Fibroblast of skin of right quadriceps (primary cell): Measurements from ENCODE around the gene IBTK.
"Not testable (repeated sequence)": the region's sequence is repeated elsewhere in the genome, so short reads cannot be mapped to it uniquely, and the experiment has no call there.

ENCODE experiments used
- DNase-seq: peaks from one replicate; pipeline ENCODE4 v3.0.0-alpha.2; 2013

The IBTK gene

DNA sequence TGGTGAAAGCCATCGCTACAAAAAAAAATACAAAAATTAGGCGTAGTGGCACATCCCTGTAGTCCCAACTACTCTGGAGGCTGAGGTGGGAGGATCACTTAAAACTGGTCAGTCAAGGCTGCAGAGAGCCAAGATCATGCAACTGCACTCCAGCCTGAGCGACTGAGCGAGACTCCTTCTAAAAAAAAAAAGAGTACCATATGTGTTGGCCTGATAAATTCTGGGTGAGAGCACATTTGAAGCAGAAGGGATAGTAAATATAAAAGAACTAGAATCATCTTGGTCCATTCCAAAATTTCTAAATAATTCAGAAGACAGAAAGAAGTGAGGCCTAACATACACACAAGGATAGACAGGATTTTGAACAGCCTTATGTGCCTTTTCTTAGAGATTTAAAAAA is 2.2 kb downstream of the IBTK start:
- no peak for DNase-seq

GRCh38 chr6:82243884-82244283 is 3.7 kb downstream of the IBTK start:
- DNase-seq: no peak

DNA sequence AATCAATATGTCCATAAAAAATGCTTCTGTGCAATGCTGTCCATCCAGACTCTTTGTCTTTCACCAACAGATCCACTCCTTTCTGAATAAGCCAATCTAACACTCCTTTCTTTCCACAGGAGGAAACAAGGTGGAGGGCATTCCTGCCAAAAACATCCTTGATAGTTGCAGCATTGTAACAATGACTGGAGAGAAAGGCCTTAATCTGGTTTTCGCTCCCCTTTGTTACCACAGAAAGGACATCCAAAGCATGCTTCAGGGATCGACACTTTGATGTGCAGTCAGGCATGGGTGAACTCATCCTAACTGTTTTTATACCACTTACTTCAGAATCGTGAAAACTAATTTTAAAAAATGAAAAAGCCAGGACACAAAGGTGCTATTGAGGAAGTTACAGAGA is 7.4 kb downstream of the IBTK start:
- DNase-seq: no peak

GRCh38 chr6:82239597-82239996 is 7.9 kb downstream of the IBTK start:
- no peak for DNase-seq

- peak; percentile 23 for DNase-seq
Observed at GRCh38 chr6:82237013-82237412, 10.5 kb downstream of the IBTK start.

- DNase-seq: no peak
Observed at GRCh38 chr6:82227770-82228169, 19.8 kb downstream of the IBTK start.

GRCh38 chr6:82220167-82220566 is 27.4 kb downstream of the IBTK start:
- no peak for DNase-seq

- no peak for DNase-seq
Observed at GRCh38 chr6:82217018-82217586, 30.4 kb downstream of the IBTK start.

DNA sequence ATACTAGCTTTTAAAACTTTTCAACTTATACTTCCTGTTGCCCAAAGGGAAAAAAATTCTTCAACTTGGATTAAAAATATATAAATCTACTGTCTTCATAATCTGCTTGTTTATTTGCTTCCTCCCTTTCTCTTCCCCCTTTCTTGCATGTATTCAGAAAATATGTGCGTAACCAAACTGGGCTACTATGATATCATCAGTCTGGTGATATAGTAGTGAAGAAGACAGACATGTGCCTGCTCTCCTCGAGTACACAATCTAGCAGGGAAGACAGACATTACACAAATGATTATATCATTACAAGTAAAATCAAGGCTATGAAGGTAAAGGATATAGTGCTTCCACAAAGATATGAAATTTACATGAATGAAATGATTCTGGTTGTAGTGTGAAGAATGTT is 31.0 kb downstream of the IBTK start:
- no peak for DNase-seq

- DNase-seq: no peak
Observed at GRCh38 chr6:82211326-82211725, 36.2 kb downstream of the IBTK start.

DNA sequence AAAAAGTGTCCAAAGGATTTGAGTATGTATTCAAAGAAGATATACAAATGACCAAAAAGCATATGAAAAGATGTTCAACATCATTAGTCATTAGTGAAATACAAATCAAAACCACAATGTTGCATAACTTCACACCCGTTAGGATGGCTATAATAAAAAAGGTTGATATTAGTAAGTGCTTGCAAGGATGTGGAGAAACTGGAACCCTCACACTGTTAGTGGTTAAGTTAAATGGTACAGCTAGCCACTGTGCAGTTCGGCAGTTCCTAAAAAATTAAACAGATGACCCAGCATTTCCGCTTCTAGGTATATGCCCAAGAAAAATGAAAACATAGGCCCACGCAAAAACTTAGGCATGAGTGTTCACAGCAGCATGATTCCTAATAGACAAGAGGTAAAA is 38.6 kb downstream of the IBTK start:
- DNase-seq: peak; percentile 4

- peak; percentile 9 for DNase-seq
Observed at GRCh38 chr6:82205930-82206392, 41.6 kb downstream of the IBTK start.

DNA sequence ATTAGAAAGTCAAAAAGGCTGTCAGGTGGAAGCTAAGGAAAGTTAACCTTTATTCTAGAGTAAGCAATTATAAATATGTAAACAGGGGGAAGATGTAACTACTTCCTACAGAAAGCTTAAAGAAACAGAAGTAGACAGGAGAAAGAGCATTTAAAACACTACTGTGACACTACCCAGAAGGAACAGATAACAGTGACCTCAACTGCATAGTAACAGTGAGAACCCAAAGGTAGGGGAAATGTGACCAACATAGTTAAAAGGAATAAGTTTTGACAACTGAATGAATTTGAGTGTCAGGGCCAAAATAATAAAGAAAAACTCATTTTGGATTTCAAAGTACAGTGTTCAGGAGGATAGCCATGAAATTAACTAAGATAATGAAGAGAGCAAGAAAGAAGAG is 43.5 kb downstream of the IBTK start:
- DNase-seq: no peak

DNA sequence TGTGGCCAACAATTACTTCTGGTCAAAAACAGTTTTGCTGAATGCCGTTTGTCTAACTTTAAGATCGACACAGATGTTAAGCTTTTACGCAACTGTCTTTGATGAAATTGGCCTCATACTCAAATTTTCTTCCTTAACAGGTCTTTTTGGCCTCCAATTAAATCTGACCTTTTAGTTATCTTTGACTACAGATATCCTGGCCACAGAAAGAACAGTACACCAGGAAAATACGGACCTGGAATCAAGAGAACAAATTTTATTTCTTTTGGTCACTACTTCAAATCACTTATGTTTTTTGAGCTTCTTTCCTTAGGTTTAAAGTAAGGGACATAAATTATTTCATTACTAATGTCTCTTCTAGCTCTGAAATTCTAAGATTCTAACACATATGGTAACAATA is 49.8 kb downstream of the IBTK start:
- DNase-seq: no peak

- DNase-seq: not testable (repeated sequence)
Observed at GRCh38 chr6:82197245-82197644, 50.3 kb downstream of the IBTK start.

DNA sequence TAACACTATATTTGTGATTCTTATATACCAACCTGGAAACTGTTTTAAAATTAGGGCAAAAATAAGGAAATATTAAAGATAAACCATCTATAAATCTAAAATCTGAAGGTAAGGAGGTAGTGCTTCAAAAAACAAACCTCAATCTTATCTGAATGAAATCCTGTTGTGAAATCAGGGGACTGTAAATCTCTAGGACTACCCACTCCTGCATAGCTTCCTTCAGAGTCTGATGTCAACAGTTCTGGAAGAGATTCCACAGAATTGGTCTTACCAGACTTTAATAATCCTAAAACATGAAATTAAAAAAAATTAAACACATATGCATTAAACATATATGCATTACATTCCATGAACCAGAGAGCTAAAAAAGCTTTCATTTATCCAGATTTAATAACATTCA is 51.4 kb downstream of the IBTK start:
- DNase-seq: no peak

- no peak for DNase-seq
Observed at GRCh38 chr6:82195619-82196018, 51.9 kb downstream of the IBTK start.

DNA sequence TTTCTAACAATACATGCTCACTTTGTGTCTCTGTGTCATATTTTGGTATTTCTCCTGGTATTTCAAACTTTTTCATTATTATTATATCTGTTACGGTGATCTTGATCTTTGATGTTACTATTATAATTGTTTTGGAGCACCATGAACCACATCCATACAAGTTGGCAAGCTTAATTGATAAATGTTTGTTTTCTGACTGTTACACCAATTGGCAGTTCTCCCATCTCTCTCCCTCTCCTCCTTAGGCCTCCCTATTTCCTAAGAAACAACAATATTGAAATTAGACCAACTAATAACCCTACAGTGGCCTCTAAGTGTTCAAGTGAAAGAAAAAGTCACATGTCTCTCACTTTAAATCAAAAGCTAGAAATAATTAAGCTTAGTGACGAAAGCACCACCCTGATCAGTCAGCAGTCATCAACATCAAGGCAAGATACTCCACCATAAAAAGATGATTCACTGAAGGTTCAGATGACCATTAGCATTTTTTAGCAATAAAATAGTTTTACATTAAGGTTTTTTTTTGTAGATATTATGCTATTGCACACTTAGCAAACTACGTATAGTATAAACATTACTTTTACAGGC is 61.5 kb downstream of the IBTK start:
- DNase-seq: peak; percentile 11

GRCh38 chr6:82183642-82184282 is 63.8 kb downstream of the IBTK start:
- DNase-seq: no peak

DNA sequence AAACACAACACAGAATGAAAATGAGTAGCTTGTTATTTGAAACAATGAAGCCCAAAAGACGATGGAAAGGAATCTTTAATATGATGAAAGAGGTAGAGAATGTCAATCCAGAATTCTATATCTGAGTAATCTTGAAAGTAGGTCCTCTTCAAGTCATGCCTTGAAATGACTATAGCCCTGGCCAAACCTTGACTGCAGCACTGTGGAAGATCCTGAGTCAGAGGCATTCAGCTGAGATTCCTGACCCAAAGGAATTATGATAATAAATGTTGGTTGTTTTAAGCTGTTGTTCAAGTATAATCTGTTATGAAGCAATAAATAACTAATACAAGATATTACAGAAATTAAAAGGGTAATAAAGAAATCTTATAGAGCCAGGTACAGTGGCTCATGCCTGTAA is 64.8 kb downstream of the IBTK start:
- peak; percentile 40 for DNase-seq

GRCh38 chr6:82179415-82179814 is 68.1 kb downstream of the IBTK start:
- DNase-seq: no peak

DNA sequence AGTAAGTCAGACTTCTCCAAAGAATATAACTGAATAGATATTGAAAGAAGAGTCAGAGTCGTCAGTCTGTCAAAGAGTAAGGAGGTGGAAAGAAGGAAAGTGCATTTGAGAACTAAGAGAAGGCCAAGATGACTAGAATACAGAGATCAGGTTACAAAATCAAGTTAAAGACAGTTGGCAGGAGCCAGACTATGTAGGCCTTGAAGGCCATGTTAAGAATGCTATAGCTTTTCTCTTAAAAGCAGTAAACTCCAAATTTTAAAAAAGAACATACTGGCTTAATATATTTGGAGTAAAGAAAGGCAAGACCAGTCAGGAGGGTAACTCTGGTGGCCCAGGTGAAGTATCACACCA is 68.8 kb downstream of the IBTK start:
- DNase-seq: no peak

DNA sequence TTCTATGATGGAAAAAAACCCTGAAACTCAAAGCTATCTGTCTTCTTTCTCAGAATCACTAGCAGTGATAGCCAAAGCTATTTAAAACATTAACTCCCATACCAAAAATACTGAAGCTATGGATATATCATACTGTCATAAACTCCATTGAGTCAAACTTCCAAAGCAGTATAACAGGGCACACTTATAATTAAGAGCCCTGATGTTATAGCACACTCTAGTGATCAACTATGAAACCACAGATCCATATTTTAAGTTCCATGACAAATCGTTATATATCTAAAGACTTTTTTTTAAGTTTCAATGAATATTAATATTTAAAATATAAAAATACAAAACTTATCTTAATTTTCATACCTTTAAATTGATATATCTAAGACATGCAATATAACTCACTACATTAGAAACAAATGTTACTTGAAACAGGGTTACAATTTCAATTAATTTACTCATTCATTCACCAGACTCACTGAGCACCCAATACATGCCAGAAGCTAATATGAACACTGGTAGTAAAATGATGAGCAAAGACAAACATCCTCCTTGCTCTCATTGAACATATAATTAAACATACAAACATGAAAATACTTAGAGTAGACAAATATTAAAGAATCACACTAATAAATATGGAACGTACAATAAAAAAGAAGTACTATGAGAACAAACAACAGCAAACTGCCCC is 69.3 kb downstream of the IBTK start:
- DNase-seq: peak; percentile 69

- DNase-seq: peak; percentile 71
Observed at GRCh38 chr6:82176616-82177015, 70.9 kb downstream of the IBTK start.
